GM12878 (cell line): ENCODE results near the gene SALL1. TPM values are rescaled to one million over a fixed set of nuclear protein-coding genes. Genes with fewer than 3 reads are reported as not detected.

Experiments
- ATAC-seq: fragments of 200-7000 bp; cut with Tn5 transposase; 3 replicates; pipeline ENCODE4 v1.9.1; 2020; ENCODE audit warnings: mild to moderate bottlenecking, moderate library complexity
- BruUV-seq: library from RNA; stranded (reverse); fragments of 400-500 nt; replicated peaks from 2 replicates; lab custom pipeline; 2021; lab: Mats Ljungman, UMichigan
- CTCF ChIA-PET: fragments of 300-600 bp; sonication (Branson Sonifier 250); formaldehyde crosslinking; extraction: SDS; loops from one replicate; lab custom pipeline; 2021; ENCODE audit warnings: inconsistent platforms; lab: Yijun Ruan, JAX
- POLR2A ChIA-PET: fragments of 350-600 bp; formaldehyde crosslinking; extraction: SDS; loops from one replicate; lab custom pipeline; 2021; ENCODE audit warnings: inconsistent platforms; lab: Charles Lee
- RAD21 ChIA-PET: fragments of 300-600 bp; sonication (Branson Sonifier 250); formaldehyde crosslinking; loops from one replicate; lab custom pipeline; 2023; ENCODE audit warnings: antibody characterized with exemption; ENCODE audit not compliant: unreplicated experiment; lab: Charles Lee
- SMC1A ChIA-PET: fragments of 300-600 bp; sonication (Branson Sonifier 250); formaldehyde crosslinking; loops from one replicate; lab custom pipeline; 2023; ENCODE audit not compliant: unreplicated experiment, uncharacterized antibody; lab: Charles Lee
- DNase-seq: peaks from one replicate; pipeline ENCODE4 v3.0.0-alpha.2; 2011; ENCODE audit warnings: low read depth, low spot score
- FAIRE-seq: peaks from 3 replicates; lab custom pipeline; 2011; peaks lifted over from hg19 to GRCh38; lab: Jason Lieb, UNC
- H2AFZ ChIP-seq: 2 replicates; pipeline ENCODE4 v1.6.0; 2011; ENCODE audit warnings: low read depth, low read length, control low read depth; ENCODE audit not compliant: control insufficient read depth
- H3K27ac ChIP-seq: 2 replicates; pipeline ENCODE4 v1.5.1; 2011; ENCODE audit warnings: control low read depth; ENCODE audit not compliant: control insufficient read depth, insufficient read depth
- H3K27me3 ChIP-seq, 2 experiments: replicated peaks in 1 of 2; 2 replicates each; pipeline versions ENCODE4 v1.6.0 to v1.6.1; 2011; ENCODE audit warnings: low read length in 1 of 2; ENCODE audit not compliant: control insufficient read depth in 2 of 2, insufficient read depth in 2 of 2
- H3K36me3 ChIP-seq, 2 experiments: 2 replicates each; pipeline ENCODE4 v1.5.1; 2011; ENCODE audit warnings: low read length in 1 of 2; ENCODE audit not compliant: control insufficient read depth in 2 of 2, insufficient read depth in 2 of 2
- H3K4me1 ChIP-seq: 2 replicates; pipeline ENCODE4 v1.6.1; 2011; ENCODE audit warnings: mild to moderate bottlenecking, low read length, moderate library complexity, mixed read lengths; ENCODE audit not compliant: control insufficient read depth, insufficient read depth
- H3K4me2 ChIP-seq: 2 replicates; pipeline ENCODE4 v1.6.0; 2011; ENCODE audit warnings: control low read depth; ENCODE audit not compliant: control insufficient read depth, insufficient read depth
- H3K4me3 ChIP-seq: fragments of 200-600 bp; sonication (generic); 2 replicates; pipeline ENCODE4 v1.5.1; 2016
- H3K79me2 ChIP-seq: 2 replicates; pipeline ENCODE4 v1.6.0; 2011; ENCODE audit warnings: low read length; ENCODE audit not compliant: control insufficient read depth, insufficient read depth
- H3K9ac ChIP-seq: 2 replicates; pipeline ENCODE4 v1.8.0; 2011; ENCODE audit warnings: low read length, control low read depth, mixed read lengths; ENCODE audit not compliant: control insufficient read depth, insufficient read depth
- H3K9me3 ChIP-seq: replicated peaks from 3 replicates; pipeline ENCODE4 v1.5.1; 2011; ENCODE audit warnings: mild to moderate bottlenecking, low read length; ENCODE audit not compliant: control insufficient read depth, insufficient read depth
- H4K20me1 ChIP-seq: 2 replicates; pipeline ENCODE4 v1.6.0; 2011; ENCODE audit not compliant: control insufficient read depth, insufficient read depth
- BACH1 ChIP-seq: fragments of 450-650 bp; IDR thresholded peaks from 2 replicates; pipeline ENCODE4 v1.6.1; 2017; ENCODE audit warnings: mild to moderate bottlenecking, borderline replicate concordance
- CEBPZ ChIP-seq: fragments of 150-350 bp; IDR thresholded peaks from 2 replicates; pipeline ENCODE4 v1.6.1; 2016; ENCODE audit warnings: low read depth, low read length
- CTCF ChIP-seq, 3 experiments: IDR thresholded peaks in 2 of 3; conservative IDR thresholded peaks in 1 of 3; 2 replicates each; pipeline ENCODE4 v1.5.1; 2011; ENCODE audit warnings: low read depth in 3 of 3, low read length in 3 of 3, mild to moderate bottlenecking in 3 of 3, control low read depth in 2 of 3, moderate library complexity in 2 of 3, inconsistent platforms in 1 of 3, mixed read lengths in 1 of 3; ENCODE audit not compliant: control insufficient read depth in 2 of 3, insufficient read depth in 1 of 3; ENCODE audit errors: extremely low read depth in 1 of 3
- ETV6 ChIP-seq, 2 experiments: fragments of 450-650 bp in 1 of 2; IDR thresholded peaks in 1 of 2; conservative IDR thresholded peaks in 1 of 2; 2 replicates each; pipeline ENCODE4 v1.6.1; 2014; ENCODE audit warnings: antibody characterized with exemption in 1 of 2, borderline replicate concordance in 1 of 2, low read depth in 1 of 2, mild to moderate bottlenecking in 1 of 2, moderate library complexity in 1 of 2
- HCFC1 ChIP-seq: fragments of 150-350 bp; IDR thresholded peaks from 2 replicates; pipeline ENCODE4 v1.6.1; 2014; ENCODE audit warnings: low read length
- HSF1 ChIP-seq: fragments of 150-350 bp; IDR thresholded peaks from 2 replicates; pipeline ENCODE4 v1.6.1; 2014; ENCODE audit warnings: mild to moderate bottlenecking, low read depth, low read length
- IKZF2 ChIP-seq, 2 experiments: fragments of 450-650 bp; IDR thresholded peaks; 2 replicates each; pipeline ENCODE4 v1.6.1; 2017; ENCODE audit warnings: mild to moderate bottlenecking in 2 of 2, moderate library complexity in 2 of 2
- POLR2A ChIP-seq: IDR thresholded peaks from 2 replicates; pipeline ENCODE4 v1.6.1; 2011; ENCODE audit warnings: low read depth, mild to moderate bottlenecking, low read length
- RB1 ChIP-seq: fragments of 450-650 bp; formaldehyde crosslinking; IDR thresholded peaks from 2 replicates; pipeline ENCODE4 v1.6.1; 2017; ENCODE audit warnings: mild to moderate bottlenecking, borderline replicate concordance
- RELB ChIP-seq: fragments of 450-650 bp; IDR thresholded peaks from 2 replicates; pipeline ENCODE4 v1.6.1; 2017; ENCODE audit warnings: low read depth, mild to moderate bottlenecking, moderate library complexity
- ZBED1 ChIP-seq: IDR thresholded peaks from 2 replicates; pipeline ENCODE4 v1.6.1; 2016; ENCODE audit warnings: borderline replicate concordance
- ZBTB33 ChIP-seq: fragments of 450-650 bp; IDR thresholded peaks from 2 replicates; pipeline ENCODE4 v1.6.1; 2017; ENCODE audit warnings: mild to moderate bottlenecking
- ZNF274 ChIP-seq: IDR thresholded peaks from one replicate; pipeline ENCODE4 v1.8.0; 2011; ENCODE audit not compliant: insufficient read length, insufficient read depth
- ZSCAN29 ChIP-seq: fragments of 450-650 bp; IDR thresholded peaks from 2 replicates; pipeline ENCODE4 v1.6.1; 2017; ENCODE audit warnings: mild to moderate bottlenecking, moderate library complexity
- WGBS: methylation state at CpG from one replicate; pipeline ENCODE4 v1.1.6; 2016; ENCODE audit warnings: low lambda C conversion rate; ENCODE audit not compliant: insufficient replicate concordance, insufficient coverage; ENCODE audit errors: missing lambda C conversion rate; 5-methylcytosine and 5-hydroxymethylcytosine counted together
- in situ Hi-C: fragments of 300-500 bp; cut with MboI; formaldehyde crosslinking; loops from 9 replicates; pipeline ENCODE4 v1.14.3; 2018; ENCODE audit warnings: mixed read lengths
- intact Hi-C: fragments of 100-400 bp; cut with micrococcal nuclease; formaldehyde crosslinking; loops from one replicate; pipeline ENCODE4 v1.14.2; 2022; ENCODE audit not compliant: unreplicated experiment
- polyA plus RNA-seq, 11 experiments: library from polyadenylated mRNA; depleted of rRNA in 4 of 11; unstranded in 6 of 11; stranded (reverse) in 5 of 11; fragments of >200 nt; fragmentation: Nextera tagmentation in 4 of 11; fragmentation: Illumina TruSeq in 1 of 11; extraction: Ambion mirVana in 4 of 11; extraction: Trizol in 1 of 11; gene quantifications; 1 replicate in 1 of 11; 2 replicates in 10 of 11; pipeline versions ENCODE4 v1.2.1 to v1.2.3, GENCODE V29; 2011 to 2016; ENCODE audit warnings: inconsistent platforms in 2 of 11, missing spikeins in 2 of 11, low read depth in 1 of 11
- total RNA-seq, 4 experiments: library from RNA; depleted of rRNA in 3 of 4; stranded (reverse); fragments of >200 nt in 3 of 4; fragmentation: Illumina TruSeq in 1 of 4; extraction: Trizol in 1 of 4; gene quantifications; 2 replicates each; pipeline versions ENCODE4 v1.2.1 to v1.2.3, GENCODE V29; 2013 to 2021

The SALL1 gene
- total and polyA plus RNA-seq, 10 of the 15 experiments (the other 5 are each of a cell fraction or from before 2014, with no cell fraction given) = 0.01 to 0.08 (median 0.03) TPM; not detected in 6

GRCh38 chr16:51149251-51149661 lies 1.8 kb downstream of the SALL1 start:
- in situ Hi-C loops = no loop called here
- Histone ChIP-seq H3K9ac (no peak overlapping the region), H2AFZ (no peak overlapping the region), H3K36me3 (no peaks in the 10 kb centered on the region), H3K27me3 (peaks cover 1 to 8% of the 10 kb centered on the region in 2 experiments), H3K4me2 (no peak overlapping the region), H3K9me3 (peaks cover 2% of the 10 kb centered on the region; the same call in 1 of the 3 replicates), H3K4me3 (no peak overlapping the region), H4K20me1 (no peaks in the 10 kb centered on the region), H3K79me2 (no peaks in the 10 kb centered on the region), H3K27ac (no peak overlapping the region), H3K4me1 (no peaks in the 10 kb centered on the region)
- ATAC-seq (no peak), FAIRE-seq (no peak), DNase-seq (no peak)
- ChIA-PET SMC1A (interaction anchor here (0.9 to 1.1 kb wide), 3 partner anchors 39 to 203 kb away, joined by 3 read pairs; no protein-coding TSS in a partner anchor), RAD21 (no interaction called here), CTCF (no interaction called here), POLR2A (no interaction called here)
- intact Hi-C loops = no loop called here
- no TSS peak for BruUV-seq
- WGBS = 36% methylated on average over 16 of the region's 16 CpGs
- TF ChIP-seq CEBPZ = no peak
- no peak for TF ChIP-seq ZBED1
- no peak for TF ChIP-seq POLR2A
- TF ChIP-seq ETV6 (conservative IDR thresholded peaks at IDR 0.05 in 1 of 2, IDR thresholded peaks at IDR 0.05 in 1 of 2; ENCODE audit: borderline replicate concordance in 1 of 2, low read depth in 1 of 2) = no peak
- TF ChIP-seq ZNF274 = no peak
- no peak for TF ChIP-seq HSF1
- TF ChIP-seq IKZF2 (IDR thresholded peaks at IDR 0.05) = no peak
- TF ChIP-seq HCFC1 = no peak
- TF ChIP-seq ZSCAN29 = no peak
- no peak for TF ChIP-seq CTCF (IDR thresholded peaks at IDR 0.05 in 2 of 3, conservative IDR thresholded peaks at IDR 0.05 in 1 of 3; ENCODE audit: control insufficient read depth in 2 of 3, extremely low read depth in 1 of 3, insufficient read depth in 1 of 3, low read depth in 3 of 3, low read length in 3 of 3)
- no peak for TF ChIP-seq RELB
- no peak for TF ChIP-seq BACH1
- TF ChIP-seq RB1 = no peak
- no peak for TF ChIP-seq ZBTB33
